Measurements from ENCODE around the gene IQSEC1. TPM values are rescaled to one million over a fixed set of nuclear protein-coding genes. Genes with fewer than 3 reads are reported as not detected.

Gene IQSEC1
- total and polyA plus RNA-seq, 2 donors (not counting 3 experiments of a cell fraction or from before 2014, with no cell fraction given), result 5.2 to 18.0 TPM

DNA sequence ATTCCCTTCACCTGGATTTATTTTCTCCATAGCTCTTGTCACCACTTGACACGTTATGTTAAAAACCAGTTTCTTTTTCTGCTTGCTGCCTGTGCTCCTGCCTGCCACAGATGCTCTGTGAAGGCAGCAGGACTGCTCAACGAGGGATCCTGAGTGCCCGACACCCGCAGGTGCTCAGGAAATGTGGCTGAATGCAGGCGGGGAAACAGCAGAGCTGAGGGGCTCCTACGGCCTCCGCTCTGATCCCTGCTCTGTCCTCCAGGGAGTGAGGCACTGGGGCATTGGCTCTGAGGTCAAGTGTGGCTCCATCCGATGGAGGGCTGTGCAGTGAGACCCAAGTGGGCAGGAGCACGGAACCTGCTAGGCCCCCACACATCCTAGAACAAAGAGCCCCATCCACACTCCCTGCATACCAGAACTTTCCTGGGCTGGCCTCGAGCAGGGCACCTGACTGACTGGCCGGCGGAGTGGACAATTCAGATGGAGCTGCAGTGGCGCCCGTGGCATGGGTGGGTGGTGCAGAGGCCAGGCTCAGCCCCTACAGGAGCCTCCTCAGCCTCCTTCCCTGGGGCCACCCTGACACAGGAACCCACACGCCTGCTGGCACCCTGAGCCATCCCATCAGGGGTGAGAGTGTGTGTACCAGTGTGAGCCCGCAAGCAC lies 27.9 kb downstream of the IQSEC1 start:
- Histone ChIP-seq H3K4me2 (ENCODE audit: insufficient read depth, low read length) (no peak overlapping the region), H3K79me2 (ENCODE audit: control insufficient read depth, insufficient read depth, low read length) (no peaks in the 10 kb centered on the region), H3K9me1 (replicated peaks; ENCODE audit: control insufficient read depth, extremely low read depth, insufficient read depth, low read length) (no peaks in the 10 kb centered on the region), H3K36me3 (ENCODE audit: control insufficient read depth in 2 of 2, extremely low read depth in 1 of 2, insufficient read depth in 2 of 2, low read length in 2 of 2) (no peaks in the 10 kb centered on the region), H4K20me1 (replicated peaks; ENCODE audit: control insufficient read depth, extremely low read depth, insufficient read depth, low read length) (no peaks in the 10 kb centered on the region), H3K4me1 (ENCODE audit: control insufficient read depth, extremely low read depth, insufficient read depth, low read length) (no peaks in the 10 kb centered on the region), H2AFZ (ENCODE audit: low read depth, low read length) (no peak overlapping the region), H3K27me3 (ENCODE audit: control insufficient read depth in 2 of 2, insufficient read depth in 2 of 2, low read length in 2 of 2) (no peaks in the 10 kb centered on the region), H3K9ac (replicated peaks; ENCODE audit: extremely low read depth, insufficient read depth, low read length) (no peak overlapping the region), H3K9me3 (replicated peaks; ENCODE audit: control insufficient read depth, insufficient read depth, low read length) (no peaks in the 10 kb centered on the region), H3K4me3 (replicated peaks in 1 of 3; ENCODE audit: insufficient read depth in 1 of 3, low read depth in 1 of 3, low read length in 3 of 3) (no peak overlapping the region), H3K27ac (ENCODE audit: insufficient read depth, low read depth, low read length) (no peak overlapping the region)
- FAIRE-seq (no peak), DNase-seq (ENCODE audit: low read depth, low spot score) (no peak)
- TF ChIP-seq MYC (IDR thresholded peaks at IDR 0.05; ENCODE audit: low read depth, low read length), result no peak
- TF ChIP-seq, protein P1, sequence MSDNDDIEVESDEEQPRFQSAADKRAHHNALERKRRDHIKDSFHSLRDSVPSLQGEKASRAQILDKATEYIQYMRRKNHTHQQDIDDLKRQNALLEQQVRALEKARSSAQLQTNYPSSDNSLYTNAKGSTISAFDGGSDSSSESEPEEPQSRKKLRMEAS (IDR thresholded peaks at IDR 0.05; ENCODE audit: insufficient read depth, insufficient read length), result no peak
- ChIA-PET CTCF (no interaction called here), POLR2A (no interaction called here)
- intact Hi-C loops (cut with micrococcal nuclease) (no loop called here), dilution Hi-C loops (cut with MboI; ENCODE audit: extremely low pct_ligation_motif_present, low sequenced_read_pairs) (no loop called here)
- no TSS peak for BruUV-seq (replicated peaks)

DNA sequence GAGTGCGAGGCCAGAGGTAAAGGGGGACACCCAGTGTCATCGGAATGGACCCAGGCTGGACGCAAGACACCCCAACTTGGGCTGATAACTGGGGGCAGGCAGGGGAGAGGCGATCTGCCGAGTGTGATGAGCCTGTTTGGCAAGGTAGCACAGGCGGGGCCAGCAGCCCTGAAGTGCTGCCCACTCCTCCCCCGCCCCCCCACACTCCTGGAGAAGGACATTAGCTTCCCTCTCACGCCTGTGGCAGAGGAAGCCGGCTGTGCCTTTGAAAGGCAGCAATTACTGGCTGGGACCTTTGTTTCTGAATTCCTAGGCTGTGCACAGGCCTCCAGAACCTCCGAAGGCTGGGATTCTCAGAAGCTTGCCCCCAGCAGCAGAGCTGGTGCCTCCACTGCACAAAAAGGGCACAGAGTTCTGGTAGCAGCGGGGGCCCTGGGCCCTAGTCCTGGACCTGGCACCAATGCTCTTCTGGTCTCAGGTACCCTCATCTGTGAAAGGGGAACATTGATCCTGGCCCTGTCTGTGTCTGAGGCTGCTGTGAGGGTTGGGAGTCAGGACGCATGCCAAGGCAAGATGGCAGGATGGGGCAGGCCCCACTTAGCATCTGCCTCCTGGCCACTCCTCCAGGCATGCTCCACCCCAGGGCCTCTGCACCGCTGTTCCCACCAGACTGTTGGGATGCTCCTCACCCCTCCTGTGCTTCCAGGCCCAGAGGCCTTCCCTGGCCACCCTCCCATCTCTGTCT lies 28.6 kb downstream of the IQSEC1 start:
- H3K4me1 ChIP-seq (ENCODE audit: control insufficient read depth, extremely low read depth, insufficient read depth, low read length), result no peaks in the 10 kb centered on the region
- no peak for FAIRE-seq
- H3K79me2 ChIP-seq (ENCODE audit: control insufficient read depth, insufficient read depth, low read length), result no peaks in the 10 kb centered on the region
- dilution Hi-C loops (cut with MboI; ENCODE audit: extremely low pct_ligation_motif_present, low sequenced_read_pairs) (no loop called here), intact Hi-C loops (cut with micrococcal nuclease) (no loop called here)
- ChIA-PET POLR2A (no interaction called here), CTCF (no interaction called here)
- H3K4me3 ChIP-seq (replicated peaks in 1 of 3; ENCODE audit: insufficient read depth in 1 of 3, low read depth in 1 of 3, low read length in 3 of 3), result no peak overlapping the region
- no peaks in the 10 kb centered on the region for H3K9me3 ChIP-seq (replicated peaks; ENCODE audit: control insufficient read depth, insufficient read depth, low read length)
- no peak for DNase-seq (ENCODE audit: low read depth, low spot score)
- no peak overlapping the region for H3K4me2 ChIP-seq (ENCODE audit: insufficient read depth, low read length)
- no peak overlapping the region for H3K9ac ChIP-seq (replicated peaks; ENCODE audit: extremely low read depth, insufficient read depth, low read length)
- no TSS peak for BruUV-seq (replicated peaks)
- H3K36me3 ChIP-seq (ENCODE audit: control insufficient read depth in 2 of 2, extremely low read depth in 1 of 2, insufficient read depth in 2 of 2, low read length in 2 of 2), result no peaks in the 10 kb centered on the region
- no peaks in the 10 kb centered on the region for H3K9me1 ChIP-seq (replicated peaks; ENCODE audit: control insufficient read depth, extremely low read depth, insufficient read depth, low read length)
- H4K20me1 ChIP-seq (replicated peaks; ENCODE audit: control insufficient read depth, extremely low read depth, insufficient read depth, low read length), result no peaks in the 10 kb centered on the region
- TF ChIP-seq, protein P1 (IDR thresholded peaks at IDR 0.05; ENCODE audit: insufficient read depth, insufficient read length), result no peak
- no peak for TF ChIP-seq POLR2A (IDR thresholded peaks at IDR 0.05; ENCODE audit: low read depth, low read length)
- no peak for TF ChIP-seq GATA2 (IDR thresholded peaks at IDR 0.05; ENCODE audit: insufficient read depth, insufficient read length, low read depth, low read length)
- TF ChIP-seq FOS (IDR thresholded peaks at IDR 0.05; ENCODE audit: borderline replicate concordance, insufficient read depth, low read length), result no peak
- no peak for TF ChIP-seq JUN (IDR thresholded peaks at IDR 0.05; ENCODE audit: borderline replicate concordance, insufficient read depth, insufficient read length, low read depth)
- TF ChIP-seq POLR2AphosphoS5 (IDR thresholded peaks at IDR 0.05; ENCODE audit: insufficient read depth, low read depth, low read length), result no peak
- TF ChIP-seq EZH2 (IDR thresholded peaks at IDR 0.05; ENCODE audit: borderline replicate concordance, low read depth, low read length, severe bottlenecking), result no peak
- TF ChIP-seq MYC (IDR thresholded peaks at IDR 0.05; ENCODE audit: low read depth, low read length), result no peak
- TF ChIP-seq, protein P2, sequence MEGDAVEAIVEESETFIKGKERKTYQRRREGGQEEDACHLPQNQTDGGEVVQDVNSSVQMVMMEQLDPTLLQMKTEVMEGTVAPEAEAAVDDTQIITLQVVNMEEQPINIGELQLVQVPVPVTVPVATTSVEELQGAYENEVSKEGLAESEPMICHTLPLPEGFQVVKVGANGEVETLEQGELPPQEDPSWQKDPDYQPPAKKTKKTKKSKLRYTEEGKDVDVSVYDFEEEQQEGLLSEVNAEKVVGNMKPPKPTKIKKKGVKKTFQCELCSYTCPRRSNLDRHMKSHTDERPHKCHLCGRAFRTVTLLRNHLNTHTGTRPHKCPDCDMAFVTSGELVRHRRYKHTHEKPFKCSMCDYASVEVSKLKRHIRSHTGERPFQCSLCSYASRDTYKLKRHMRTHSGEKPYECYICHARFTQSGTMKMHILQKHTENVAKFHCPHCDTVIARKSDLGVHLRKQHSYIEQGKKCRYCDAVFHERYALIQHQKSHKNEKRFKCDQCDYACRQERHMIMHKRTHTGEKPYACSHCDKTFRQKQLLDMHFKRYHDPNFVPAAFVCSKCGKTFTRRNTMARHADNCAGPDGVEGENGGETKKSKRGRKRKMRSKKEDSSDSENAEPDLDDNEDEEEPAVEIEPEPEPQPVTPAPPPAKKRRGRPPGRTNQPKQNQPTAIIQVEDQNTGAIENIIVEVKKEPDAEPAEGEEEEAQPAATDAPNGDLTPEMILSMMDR (IDR thresholded peaks at IDR 0.05; ENCODE audit: extremely low read depth in 1 of 2, insufficient read depth in 1 of 2, low read depth in 1 of 2, low read length in 2 of 2), result no peak
- no peaks in the 10 kb centered on the region for H3K27me3 ChIP-seq (ENCODE audit: control insufficient read depth in 2 of 2, insufficient read depth in 2 of 2, low read length in 2 of 2)
- no peak overlapping the region for H3K27ac ChIP-seq (ENCODE audit: insufficient read depth, low read depth, low read length)
- no peak overlapping the region for H2AFZ ChIP-seq (ENCODE audit: low read depth, low read length)
